ENCODE measurements around the gene ATG9B. TPM values are rescaled to one million over a fixed set of nuclear protein-coding genes. Genes with fewer than 3 reads are reported as not detected.

The ATG9B gene
- total and polyA plus RNA-seq, 2 donors (not counting 3 experiments of a cell fraction or from before 2014, with no cell fraction given) = 0.04 TPM; not detected in 1

GRCh38 chr7:151060416-151061212 lies 36.3 kb upstream of the ATG9B start:
- Histone ChIP-seq H3K9ac (replicated peaks; ENCODE audit: extremely low read depth, insufficient read depth, low read length) (peak overlapping the region; percentile 70), H3K9me1 (replicated peaks; ENCODE audit: control insufficient read depth, extremely low read depth, insufficient read depth, low read length) (no peaks in the 10 kb centered on the region), H3K4me1 (ENCODE audit: control insufficient read depth, extremely low read depth, insufficient read depth, low read length) (peaks cover 29% of the 10 kb centered on the region), H4K20me1 (replicated peaks; ENCODE audit: control insufficient read depth, extremely low read depth, insufficient read depth, low read length) (no peaks in the 10 kb centered on the region), H3K36me3 (ENCODE audit: control insufficient read depth in 2 of 2, extremely low read depth in 1 of 2, insufficient read depth in 2 of 2, low read length in 2 of 2) (peaks cover 3 to 16% of the 10 kb centered on the region in 2 experiments), H3K79me2 (ENCODE audit: control insufficient read depth, insufficient read depth, low read length) (peaks cover 34% of the 10 kb centered on the region), H3K4me3 (replicated peaks in 1 of 3; ENCODE audit: insufficient read depth in 1 of 3, low read depth in 1 of 3, low read length in 3 of 3) (peak overlapping the region; percentile 66 to 83 (median 78)), H2AFZ (ENCODE audit: low read depth, low read length) (no peak overlapping the region), H3K9me3 (replicated peaks; ENCODE audit: control insufficient read depth, insufficient read depth, low read length) (no peaks in the 10 kb centered on the region), H3K27me3 (ENCODE audit: control insufficient read depth in 2 of 2, insufficient read depth in 2 of 2, low read length in 2 of 2) (no peaks in the 10 kb centered on the region), H3K4me2 (ENCODE audit: insufficient read depth, low read length) (peak overlapping the region; percentile 80), H3K27ac (ENCODE audit: insufficient read depth, low read depth, low read length) (peak overlapping the region; percentile 22)
- dilution Hi-C loops (cut with MboI; ENCODE audit: extremely low pct_ligation_motif_present, low sequenced_read_pairs) (no loop called here), intact Hi-C loops (cut with micrococcal nuclease) (loop anchor here (1.0 kb wide), 1 partner anchor 51 kb away; no protein-coding TSS in a partner anchor)
- no TSS peak for BruUV-seq (replicated peaks)
- ChIA-PET CTCF (interaction anchor here (0.8 to 2.8 kb wide), 12 partner anchors 8 to 98 kb away, joined by 3 to 11 read pairs (median 4); partner anchors contain the start of genes ABCB8 and FASTK), POLR2A (interaction anchor here (0.7 to 1.5 kb wide), 2 partner anchors 9 to 22 kb away, joined by 4 to 7 read pairs; no protein-coding TSS in a partner anchor)
- peak; percentile 32 for DNase-seq (ENCODE audit: low read depth, low spot score)
- TF ChIP-seq CTCF (IDR thresholded peaks at IDR 0.05; ENCODE audit: extremely low read depth in 1 of 2, insufficient read depth in 1 of 2, low read depth in 1 of 2, low read length in 2 of 2) = peak in 1 of 2 donors; percentile 13
- TF ChIP-seq MAX (IDR thresholded peaks at IDR 0.05; ENCODE audit: insufficient read depth, insufficient read length) = no peak
- TF ChIP-seq JUN (IDR thresholded peaks at IDR 0.05; ENCODE audit: borderline replicate concordance, insufficient read depth, insufficient read length, low read depth) = no peak
- no peak for TF ChIP-seq MYC (IDR thresholded peaks at IDR 0.05; ENCODE audit: low read depth, low read length)
- peak; percentile 63 for FAIRE-seq
